Neural progenitor cell (in vitro differentiated cells): ENCODE results near the gene CMTM4.

Experiments used
- CTCF ChIP-seq: fragments of 200-600 bp; sonication (generic); IDR thresholded peaks from 2 replicates; pipeline ENCODE4 v1.5.1; 2017; ENCODE audit warnings: antibody characterized with exemption, mild to moderate bottlenecking
- EZH2 ChIP-seq: fragments of 200-600 bp; sonication (generic); IDR thresholded peaks from 2 replicates; pipeline ENCODE4 v1.6.1; 2017; ENCODE audit warnings: antibody characterized with exemption, mild to moderate bottlenecking, moderate library complexity
- EZH2phosphoT487 ChIP-seq: fragments of 200-600 bp; sonication (generic); IDR thresholded peaks from 2 replicates; pipeline ENCODE4 v1.6.1; 2017; ENCODE audit warnings: antibody characterized with exemption

- no peak for TF ChIP-seq CTCF
- TF ChIP-seq EZH2: no peak
- TF ChIP-seq EZH2phosphoT487: no peak
Observed at GRCh38 chr16:66692341-66692740, 4.2 kb downstream of the CMTM4 start.
